Measurements from ENCODE around the gene GSTCD.
"Not testable (repeated sequence)": the region's sequence is repeated elsewhere in the genome, so short reads cannot be mapped to it uniquely, and the experiment has no call there.

Gene GSTCD

GRCh38 chr4:105837037-105837436, 128.5 kb downstream of the GSTCD start:
- Histone ChIP-seq H3K9ac (no peak overlapping the region), H3K9me3 (ENCODE audit: control insufficient read depth, low read length) (no peaks in the 10 kb centered on the region), H3K4me1 (no peaks in the 10 kb centered on the region), H3K4me2 (ENCODE audit: low read length) (no peak overlapping the region), H3K79me2 (no peaks in the 10 kb centered on the region), H3K27ac (no peak overlapping the region), H3K4me3 (ENCODE audit: low read depth, low read length) (no peak overlapping the region), H2AFZ (no peak overlapping the region), H3K36me3 (ENCODE audit: control insufficient read depth, insufficient read depth, low read length) (no peaks in the 10 kb centered on the region), H3K27me3 (ENCODE audit: control insufficient read depth, insufficient read depth, low read length) (no peaks in the 10 kb centered on the region)
- no peak for TF ChIP-seq CTCF (IDR thresholded peaks at IDR 0.05)

- H3K4me1 ChIP-seq, result no peaks in the 10 kb centered on the region
- no peaks in the 10 kb centered on the region for H3K79me2 ChIP-seq
- no peak overlapping the region for H2AFZ ChIP-seq
- H3K36me3 ChIP-seq (ENCODE audit: control insufficient read depth, insufficient read depth, low read length), result no peaks in the 10 kb centered on the region
- no peak overlapping the region for H3K9ac ChIP-seq
- no peak overlapping the region for H3K4me3 ChIP-seq (ENCODE audit: low read depth, low read length)
- H3K4me2 ChIP-seq (ENCODE audit: low read length), result no peak overlapping the region
- no peak overlapping the region for H3K27ac ChIP-seq
- TF ChIP-seq CTCF (IDR thresholded peaks at IDR 0.05), result no peak
- no peaks in the 10 kb centered on the region for H3K27me3 ChIP-seq (ENCODE audit: control insufficient read depth, insufficient read depth, low read length)
- no peaks in the 10 kb centered on the region for H3K9me3 ChIP-seq (ENCODE audit: control insufficient read depth, low read length)
These were observed 129.5 kb downstream of the GSTCD start for GRCh38 chr4:105838082-105838481.

DNA sequence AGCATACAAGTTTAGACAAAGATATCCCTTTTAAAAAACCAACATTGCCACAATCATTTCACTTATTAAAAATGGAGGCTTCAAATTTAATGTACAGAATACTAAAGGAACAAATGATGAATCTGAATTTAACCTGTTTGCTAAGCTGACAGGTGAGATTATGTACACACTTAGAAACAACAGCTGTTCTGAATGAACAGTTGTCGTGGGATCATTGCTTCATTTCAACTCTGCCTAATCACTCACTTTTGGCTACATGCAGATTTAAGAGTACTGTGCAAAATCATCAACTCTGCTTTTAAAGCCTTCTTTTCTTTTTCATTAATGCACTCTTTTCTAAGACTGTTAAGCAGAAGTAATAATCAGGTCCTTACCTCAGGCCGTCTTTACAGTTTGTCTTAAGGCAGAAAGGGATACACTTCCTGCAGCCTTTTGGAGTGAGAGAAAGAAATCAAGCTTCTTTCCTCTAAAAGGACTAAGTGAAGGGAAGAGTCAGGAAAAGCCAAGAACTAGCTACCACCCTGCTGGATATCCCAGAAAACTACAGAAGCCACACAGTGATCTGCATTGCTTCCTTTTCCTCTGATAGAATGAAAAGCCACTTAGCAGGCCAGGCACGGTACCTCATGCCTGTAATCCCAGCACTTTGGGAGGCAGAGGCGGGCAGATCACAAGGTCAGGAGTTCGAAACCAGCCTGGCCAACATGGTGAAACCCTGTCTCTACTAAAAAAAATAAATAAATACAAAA, 132.0 kb downstream of the GSTCD start:
- H3K4me3 ChIP-seq (ENCODE audit: low read depth, low read length), result no peak overlapping the region
- H3K36me3 ChIP-seq (ENCODE audit: control insufficient read depth, insufficient read depth, low read length), result no peaks in the 10 kb centered on the region
- TF ChIP-seq CTCF (IDR thresholded peaks at IDR 0.05), result no peak
- no peaks in the 10 kb centered on the region for H3K4me1 ChIP-seq
- H3K79me2 ChIP-seq, result no peaks in the 10 kb centered on the region
- no peak overlapping the region for H3K27ac ChIP-seq
- H3K4me2 ChIP-seq (ENCODE audit: low read length), result no peak overlapping the region
- no peaks in the 10 kb centered on the region for H3K9me3 ChIP-seq (ENCODE audit: control insufficient read depth, low read length)
- H2AFZ ChIP-seq, result no peak overlapping the region
- no peaks in the 10 kb centered on the region for H3K27me3 ChIP-seq (ENCODE audit: control insufficient read depth, insufficient read depth, low read length)
- no peak overlapping the region for H3K9ac ChIP-seq

DNA sequence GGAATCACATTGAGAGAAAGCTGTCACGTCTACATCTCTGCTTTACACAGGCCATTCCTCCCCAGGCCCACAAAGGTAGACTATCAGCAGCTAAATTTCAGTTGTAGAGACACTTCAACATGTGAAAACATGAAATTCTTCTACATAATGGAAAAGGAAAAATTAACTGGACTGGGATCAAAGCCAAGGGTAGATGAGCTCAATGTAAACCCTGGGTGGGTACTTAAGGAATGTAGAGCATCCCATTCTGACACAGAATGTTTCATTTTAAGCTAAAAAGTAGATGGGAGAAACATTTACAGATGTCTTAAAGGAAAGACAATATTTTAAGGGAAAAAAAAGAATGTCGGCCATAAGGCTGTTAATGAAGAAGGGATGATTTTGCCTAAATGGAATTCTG, 135.4 kb downstream of the GSTCD start:
- H3K36me3 ChIP-seq (ENCODE audit: control insufficient read depth, insufficient read depth, low read length), result no peaks in the 10 kb centered on the region
- H3K27ac ChIP-seq, result no peak overlapping the region
- no peak overlapping the region for H3K4me3 ChIP-seq (ENCODE audit: low read depth, low read length)
- no peak overlapping the region for H3K4me2 ChIP-seq (ENCODE audit: low read length)
- H3K9me3 ChIP-seq (ENCODE audit: control insufficient read depth, low read length), result no peaks in the 10 kb centered on the region
- no peak overlapping the region for H2AFZ ChIP-seq
- H3K9ac ChIP-seq, result no peak overlapping the region
- TF ChIP-seq CTCF (IDR thresholded peaks at IDR 0.05), result no peak
- H3K4me1 ChIP-seq, result no peaks in the 10 kb centered on the region
- no peaks in the 10 kb centered on the region for H3K79me2 ChIP-seq
- H3K27me3 ChIP-seq (ENCODE audit: control insufficient read depth, insufficient read depth, low read length), result no peaks in the 10 kb centered on the region

GRCh38 chr4:105845559-105845958, 137.0 kb downstream of the GSTCD start:
- no peaks in the 10 kb centered on the region for H3K36me3 ChIP-seq (ENCODE audit: control insufficient read depth, insufficient read depth, low read length)
- no peak overlapping the region for H3K27ac ChIP-seq
- no peak overlapping the region for H3K4me2 ChIP-seq (ENCODE audit: low read length)
- H3K9ac ChIP-seq, result no peak overlapping the region
- H3K79me2 ChIP-seq, result no peaks in the 10 kb centered on the region
- H3K4me1 ChIP-seq, result no peaks in the 10 kb centered on the region
- H3K9me3 ChIP-seq (ENCODE audit: control insufficient read depth, low read length), result no peaks in the 10 kb centered on the region
- no peak overlapping the region for H2AFZ ChIP-seq
- H3K4me3 ChIP-seq (ENCODE audit: low read depth, low read length), result no peak overlapping the region
- no peak for TF ChIP-seq CTCF (IDR thresholded peaks at IDR 0.05)
- H3K27me3 ChIP-seq (ENCODE audit: control insufficient read depth, insufficient read depth, low read length), result no peaks in the 10 kb centered on the region

- H2AFZ ChIP-seq; H3K79me2 ChIP-seq; H3K36me3 ChIP-seq (ENCODE audit: control insufficient read depth, insufficient read depth, low read length); H3K4me3 ChIP-seq (ENCODE audit: low read depth, low read length); H3K27me3 ChIP-seq (ENCODE audit: control insufficient read depth, insufficient read depth, low read length); H3K9ac ChIP-seq; H3K27ac ChIP-seq; H3K9me3 ChIP-seq (ENCODE audit: control insufficient read depth, low read length); H3K4me1 ChIP-seq; H3K4me2 ChIP-seq (ENCODE audit: low read length): not testable (repeated sequence)
These were observed 139.8 kb downstream of the GSTCD start for GRCh38 chr4:105848359-105848758.

Data from parathyroid adenoma (tissue), 2 donors.